Kidney (tissue), 14 donors: Measurements from ENCODE around the gene STXBP1. TPM values are rescaled to one million over a fixed set of nuclear protein-coding genes. Genes with fewer than 3 reads are reported as not detected.

Experiments used
- DNase-seq, 5 donors: peaks; one replicate each; pipeline ENCODE4 v3.0.0-alpha.2; 2013 to 2020
- FAIRE-seq: peaks from 2 replicates; lab custom pipeline; 2012; peaks lifted over from hg19 to GRCh38; lab: Jason Lieb, UNC
- H3K27ac ChIP-seq, 2 donors: one replicate each; pipeline ENCODE4 v1.7.0; 2013; ENCODE audit warnings: low read depth in 2 of 2, low read length in 2 of 2, inconsistent platforms in 1 of 2
- H3K27me3 ChIP-seq: one replicate; pipeline ENCODE4 v1.7.1; 2013; ENCODE audit warnings: low read length, inconsistent platforms; ENCODE audit not compliant: control insufficient read depth, insufficient read depth
- H3K36me3 ChIP-seq, 3 donors: one replicate each; pipeline versions ENCODE4 v1.7.0 to v1.7.1; 2013; ENCODE audit warnings: low read length in 3 of 3, control low read depth in 1 of 3, inconsistent platforms in 1 of 3; ENCODE audit not compliant: insufficient read depth in 3 of 3, control insufficient read depth in 2 of 3
- H3K4me1 ChIP-seq, 3 donors: one replicate each; pipeline versions ENCODE4 v1.7.0 to v1.7.1; 2013; ENCODE audit warnings: low read length in 3 of 3, inconsistent platforms in 1 of 3, low read depth in 1 of 3; ENCODE audit not compliant: control insufficient read depth in 2 of 3, insufficient read depth in 2 of 3
- H3K4me3 ChIP-seq, 3 donors: one replicate each; pipeline versions ENCODE4 v1.7.0 to v1.8.1; 2013; ENCODE audit warnings: low read length in 3 of 3, control low read depth in 1 of 3, inconsistent platforms in 1 of 3
- H3K9ac ChIP-seq, 3 donors: one replicate each; pipeline versions ENCODE4 v1.7.0 to v1.7.1; 2013; ENCODE audit warnings: low read length in 3 of 3, control low read depth in 1 of 3, inconsistent platforms in 1 of 3
- H3K9me3 ChIP-seq, 3 donors: one replicate each; pipeline versions ENCODE4 v1.7.0 to v1.7.1; 2013; ENCODE audit warnings: low read length in 3 of 3, control low read depth in 1 of 3, inconsistent platforms in 1 of 3; ENCODE audit not compliant: control insufficient read depth in 2 of 3, insufficient read depth in 1 of 3
- intact Hi-C: fragments of 100-400 bp; cut with DNase I; formaldehyde crosslinking; loops from one replicate; pipeline ENCODE4 v1.11.1; 2022
- polyA plus RNA-seq: library from polyadenylated mRNA; stranded (reverse); fragments of 350-450 nt; fragmentation: Illumina TruSeq; extraction: RNeasy Lipid Tissue Mini Kit (QIAGEN cat#74804); gene quantifications from one replicate; pipeline ENCODE4 v1.2.3, GENCODE V29; 2014; ENCODE audit warnings: low read depth, low replicate concordance; ENCODE audit not compliant: insufficient read depth
- total RNA-seq: library from RNA; stranded (reverse); fragmentation: NEBNext Ultra II Directional; extraction: Animal tissue kit (Norgen Biotek cat#: 25700); gene quantifications from one replicate; pipeline ENCODE4 v1.2.1, GENCODE V29; 2021
- TF ChIP-seq, protein P1 (sequence below): IDR thresholded peaks from 3 replicates; pipeline ENCODE4 v1.5.1; 2012; ENCODE audit warnings: mild to moderate bottlenecking, moderate library complexity, borderline replicate concordance; ENCODE audit not compliant: insufficient read depth; ENCODE audit errors: extremely low read depth
- donor health status: control.
- donor health status: control.
- donor health status: control.
- donor health status: control.
- donor health status: control.
- donor health status: DM: yes; HTN: yes; CAD: no.
- donor health status: Normal renal cell carcinoma (clear cell type).

The STXBP1 gene
- total and polyA plus RNA-seq, 2 donors from 2014 or later, result 14.3 to 32.8 TPM

DNA sequence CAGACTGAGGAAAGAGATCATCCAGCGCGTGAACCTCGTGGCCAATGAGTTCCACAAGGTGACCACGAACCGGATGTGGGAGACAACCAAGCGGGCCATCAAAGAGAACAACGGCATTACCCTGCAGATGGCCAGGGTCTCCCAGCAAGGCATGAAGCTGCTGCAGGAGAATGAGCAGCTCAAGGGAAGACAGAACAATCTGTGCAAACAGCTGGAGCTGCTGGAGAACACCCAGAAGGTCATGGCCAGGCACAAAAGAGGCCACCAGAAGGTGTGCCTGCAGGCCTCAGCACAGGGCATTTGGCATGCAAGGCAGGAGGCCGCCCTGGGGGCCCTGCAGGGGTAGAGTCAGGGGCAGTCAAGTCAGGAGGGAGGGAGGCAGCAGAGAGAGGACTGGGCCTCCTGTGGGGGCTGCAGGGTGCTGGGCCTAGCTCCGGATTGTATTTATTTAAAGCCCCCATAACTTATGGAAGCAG, 99.2 kb downstream of the STXBP1 start:
- no peak overlapping the region for H3K4me3 ChIP-seq
- H3K36me3 ChIP-seq, result no peaks in the 10 kb centered on the region
- H3K27me3 ChIP-seq, result no peaks in the 10 kb centered on the region
- FAIRE-seq, result no peak
- H3K27ac ChIP-seq, result no peak overlapping the region
- peaks cover 0 to 10% (median 3%) of the 10 kb centered on the region in 3 donors for H3K4me1 ChIP-seq
- TF ChIP-seq, protein P1, sequence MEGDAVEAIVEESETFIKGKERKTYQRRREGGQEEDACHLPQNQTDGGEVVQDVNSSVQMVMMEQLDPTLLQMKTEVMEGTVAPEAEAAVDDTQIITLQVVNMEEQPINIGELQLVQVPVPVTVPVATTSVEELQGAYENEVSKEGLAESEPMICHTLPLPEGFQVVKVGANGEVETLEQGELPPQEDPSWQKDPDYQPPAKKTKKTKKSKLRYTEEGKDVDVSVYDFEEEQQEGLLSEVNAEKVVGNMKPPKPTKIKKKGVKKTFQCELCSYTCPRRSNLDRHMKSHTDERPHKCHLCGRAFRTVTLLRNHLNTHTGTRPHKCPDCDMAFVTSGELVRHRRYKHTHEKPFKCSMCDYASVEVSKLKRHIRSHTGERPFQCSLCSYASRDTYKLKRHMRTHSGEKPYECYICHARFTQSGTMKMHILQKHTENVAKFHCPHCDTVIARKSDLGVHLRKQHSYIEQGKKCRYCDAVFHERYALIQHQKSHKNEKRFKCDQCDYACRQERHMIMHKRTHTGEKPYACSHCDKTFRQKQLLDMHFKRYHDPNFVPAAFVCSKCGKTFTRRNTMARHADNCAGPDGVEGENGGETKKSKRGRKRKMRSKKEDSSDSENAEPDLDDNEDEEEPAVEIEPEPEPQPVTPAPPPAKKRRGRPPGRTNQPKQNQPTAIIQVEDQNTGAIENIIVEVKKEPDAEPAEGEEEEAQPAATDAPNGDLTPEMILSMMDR, result no peak
- no peaks in the 10 kb centered on the region for H3K9me3 ChIP-seq
- intact Hi-C loops, result no loop called here
- peak in 1 of 5 donors; percentile 51 for DNase-seq
- H3K9ac ChIP-seq, result no peak overlapping the region

DNA sequence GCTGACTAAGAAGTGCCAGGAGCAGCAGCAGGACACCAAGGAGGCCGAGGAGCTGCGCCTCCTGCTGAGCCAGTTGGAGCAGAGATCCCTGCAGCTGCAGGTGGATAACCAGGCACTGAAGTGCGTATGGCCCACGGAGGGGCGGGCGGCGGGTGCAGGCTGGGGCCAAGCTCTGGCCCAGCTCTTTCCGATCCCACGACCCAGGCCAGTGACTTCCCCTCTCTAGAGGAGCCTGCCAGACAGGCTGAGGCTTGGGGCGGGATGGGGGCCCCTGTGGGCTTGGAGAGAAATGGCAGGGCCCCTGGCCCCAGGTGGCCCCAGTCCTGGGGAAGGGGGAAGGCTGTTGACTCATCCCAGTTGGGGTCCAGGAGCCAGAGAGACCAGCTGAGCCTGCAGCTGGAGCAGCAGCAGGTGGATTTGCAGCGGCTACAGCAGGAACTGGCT, 99.8 kb downstream of the STXBP1 start:
- intact Hi-C loops, result no loop called here
- no peaks in the 10 kb centered on the region for H3K36me3 ChIP-seq
- no peak overlapping the region for H3K9ac ChIP-seq
- H3K4me3 ChIP-seq, result no peak overlapping the region
- H3K27me3 ChIP-seq, result no peaks in the 10 kb centered on the region
- peaks cover 0 to 12% (median 3%) of the 10 kb centered on the region in 3 donors for H3K4me1 ChIP-seq
- H3K27ac ChIP-seq, result no peak overlapping the region
- TF ChIP-seq, protein P1, result no peak
- FAIRE-seq (no peak), DNase-seq (no peak)
- H3K9me3 ChIP-seq, result no peaks in the 10 kb centered on the region

DNA sequence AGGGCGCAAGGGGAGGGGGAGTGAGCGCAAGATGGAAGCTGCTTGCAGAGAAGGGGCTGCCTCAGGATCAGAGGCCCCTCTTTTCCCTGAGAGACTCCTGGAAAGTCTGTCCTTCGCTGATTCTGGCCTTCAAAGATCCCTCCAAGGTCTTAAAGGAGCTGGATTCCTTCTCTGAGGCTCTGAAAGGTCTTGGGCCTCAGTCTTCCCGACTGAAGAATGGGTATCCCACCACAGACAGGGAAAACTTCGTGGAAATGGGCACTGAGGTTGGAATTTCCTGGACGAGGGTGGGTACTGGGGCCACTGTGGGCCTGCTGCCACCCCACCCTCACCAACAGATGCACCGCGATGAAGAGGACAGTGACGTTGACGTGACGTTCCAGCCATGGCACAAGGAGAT, 100.3 kb downstream of the STXBP1 start:
- Histone ChIP-seq H3K9ac (no peak overlapping the region), H3K9me3 (no peaks in the 10 kb centered on the region), H3K27me3 (no peaks in the 10 kb centered on the region), H3K27ac (no peak overlapping the region), H3K4me3 (no peak overlapping the region), H3K4me1 (peaks cover 0 to 12% (median 3%) of the 10 kb centered on the region in 3 donors), H3K36me3 (no peaks in the 10 kb centered on the region)
- DNase-seq, result no peak
- no peak for FAIRE-seq
- intact Hi-C loops, result no loop called here
- TF ChIP-seq, protein P1, result no peak

DNA sequence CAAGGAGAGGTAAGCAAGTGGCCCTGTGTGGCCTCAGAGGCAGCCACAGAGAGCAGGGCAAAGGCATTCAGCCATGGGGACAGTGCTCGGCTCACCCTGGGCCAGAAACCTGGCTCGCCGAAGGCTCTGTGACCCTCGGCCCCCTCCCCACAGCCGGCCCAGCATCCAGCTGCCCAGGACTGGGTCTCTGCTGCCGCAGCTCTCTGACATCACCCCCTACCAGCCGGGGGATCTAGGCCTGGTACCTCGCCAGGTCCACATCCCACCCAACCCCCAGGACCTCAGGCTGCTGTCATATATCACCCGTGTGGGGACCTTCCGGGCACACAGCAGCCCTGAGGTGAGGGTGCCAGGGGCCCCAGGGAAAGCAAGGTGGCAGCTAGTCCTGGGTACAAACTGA, 100.8 kb downstream of the STXBP1 start:
- H3K4me1 ChIP-seq, result peaks cover 0 to 12% (median 3%) of the 10 kb centered on the region in 3 donors
- FAIRE-seq, result no peak
- DNase-seq, result peak in 1 of 5 donors; percentile 51
- intact Hi-C loops, result no loop called here
- H3K9ac ChIP-seq, result no peak overlapping the region
- no peak overlapping the region for H3K27ac ChIP-seq
- no peaks in the 10 kb centered on the region for H3K9me3 ChIP-seq
- H3K4me3 ChIP-seq, result no peak overlapping the region
- H3K36me3 ChIP-seq, result no peaks in the 10 kb centered on the region
- no peaks in the 10 kb centered on the region for H3K27me3 ChIP-seq
- TF ChIP-seq, protein P1, result no peak
